CD4-positive, CD25-positive, alpha-beta regulatory T cell (primary cell): Measurements from ENCODE around the gene HRNR. TPM values are rescaled to one million over a fixed set of nuclear protein-coding genes. Genes with fewer than 3 reads are reported as not detected.
"Not testable (repeated sequence)": the region's sequence is repeated elsewhere in the genome, so short reads cannot be mapped to it uniquely, and the experiment has no call there.

Experiments used
- ATAC-seq, 2 donors: fragments of 150-1000 bp; cut with Tn5 transposase; one replicate each; pipeline ENCODE4 v1.10.0; 2021; ENCODE audit warnings: low read depth in 2 of 2, moderate number of reproducible peaks in 2 of 2, moderate library complexity in 1 of 2
- DNase-seq, 3 donors: peaks; one replicate each; pipeline versions ENCODE4 v3.0.0 to v3.0.0-alpha.2; 2012 to 2022; ENCODE audit warnings: mixed read lengths in 1 of 3
- H3K27ac ChIP-seq: one replicate; pipeline ENCODE4 v1.7.0; 2013; ENCODE audit warnings: mild to moderate bottlenecking, low read length; ENCODE audit not compliant: insufficient read depth, poor library complexity, severe bottlenecking
- H3K27me3 ChIP-seq: one replicate; pipeline ENCODE4 v1.7.0; 2013; ENCODE audit warnings: low read length; ENCODE audit not compliant: control insufficient read depth, insufficient read depth
- H3K36me3 ChIP-seq: one replicate; pipeline ENCODE4 v1.7.0; 2013; ENCODE audit warnings: mild to moderate bottlenecking, low read length, moderate library complexity; ENCODE audit not compliant: control insufficient read depth, insufficient read depth
- H3K4me1 ChIP-seq: 2 replicates; pipeline ENCODE4 v1.7.0; 2013; ENCODE audit warnings: mild to moderate bottlenecking, low read length; ENCODE audit not compliant: insufficient read depth, control insufficient read depth, poor library complexity, severe bottlenecking
- H3K4me3 ChIP-seq: one replicate; pipeline ENCODE4 v1.7.0; 2013; ENCODE audit warnings: low read depth, mild to moderate bottlenecking, low read length, moderate library complexity
- H3K9me3 ChIP-seq, 2 experiments: 1 replicate in 1 of 2; 2 replicates in 1 of 2; pipeline ENCODE4 v1.7.0; 2013; ENCODE audit warnings: low read length in 2 of 2, mild to moderate bottlenecking in 1 of 2, moderate library complexity in 1 of 2; ENCODE audit not compliant: control insufficient read depth in 2 of 2
- H3K27ac Mint-ChIP-seq, 3 donors: one replicate each; pipeline ENCODE4 v1.8.0; 2020 to 2022; ENCODE audit warnings: mild to moderate bottlenecking in 3 of 3, mixed read lengths in 3 of 3, moderate library complexity in 2 of 3
- H3K27me3 Mint-ChIP-seq: one replicate; pipeline ENCODE4 v1.8.0; 2022; ENCODE audit warnings: mild to moderate bottlenecking, mixed read lengths
- H3K36me3 Mint-ChIP-seq: one replicate; pipeline ENCODE4 v1.8.0; 2020; ENCODE audit warnings: mixed read lengths
- H3K4me1 Mint-ChIP-seq, 4 donors: one replicate each; pipeline ENCODE4 v1.8.0; 2020 to 2022; ENCODE audit warnings: mixed read lengths in 4 of 4, mild to moderate bottlenecking in 1 of 4
- H3K4me3 Mint-ChIP-seq, 4 donors: one replicate each; pipeline ENCODE4 v1.8.0; 2020 to 2022; ENCODE audit warnings: mild to moderate bottlenecking in 4 of 4, mixed read lengths in 4 of 4, moderate library complexity in 3 of 4
- H3K9me3 Mint-ChIP-seq, 7 donors: one replicate each; pipeline ENCODE4 v1.8.0; 2020 to 2022; ENCODE audit warnings: mixed read lengths in 7 of 7, mild to moderate bottlenecking in 3 of 7, moderate library complexity in 2 of 7
- polyA plus RNA-seq, 4 donors: library from polyadenylated mRNA; unstranded; fragments of 300-500 nt; fragmentation: Illumina TruSeq; gene quantifications; one replicate each; pipeline ENCODE4 v1.2.3, GENCODE V29; 2021
- total RNA-seq: library from RNA; stranded (reverse); gene quantifications from one replicate; pipeline ENCODE4 v1.2.3, GENCODE V29; 2022

The HRNR gene
- total and polyA plus RNA-seq, 5 donors from 2014 or later: not detected

DNA sequence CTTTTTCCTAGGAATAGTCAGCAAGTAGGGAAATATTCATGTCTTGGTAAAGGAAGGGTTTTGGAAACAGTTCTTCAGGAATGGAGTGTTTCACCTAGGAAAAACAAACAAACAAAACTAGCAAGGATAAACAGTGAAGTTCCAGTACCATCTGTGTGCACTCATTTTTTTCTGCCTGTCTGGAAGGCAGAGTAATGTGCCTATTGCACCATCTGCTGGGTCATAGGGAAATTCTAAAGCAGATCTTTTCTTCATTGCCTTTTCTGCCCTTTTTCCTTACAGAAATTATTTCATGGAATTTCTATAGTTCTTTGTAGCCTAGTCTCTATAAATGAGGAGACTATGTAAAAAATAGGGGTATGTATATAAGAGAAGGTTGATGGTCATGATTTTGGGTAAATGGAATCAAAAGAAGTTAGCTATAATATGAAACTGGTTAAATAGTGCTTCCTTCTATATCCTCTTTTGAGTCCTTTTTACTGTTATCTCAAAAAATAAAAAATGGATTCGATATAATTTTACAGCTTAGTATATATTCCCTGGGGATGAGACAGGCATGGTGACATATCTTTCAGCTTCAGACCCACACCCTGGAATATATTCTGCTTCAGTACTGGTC is 3.4 kb upstream of the HRNR start:
- Histone ChIP-seq H3K9me3 (no peaks in the 10 kb centered on the region), H3K4me1 (no peaks in the 10 kb centered on the region), H3K27ac (no peak overlapping the region), H3K36me3 (no peaks in the 10 kb centered on the region), H3K4me3 (no peak overlapping the region), H3K27me3 (peaks cover 26% of the 10 kb centered on the region)
- H3K27me3 Mint-ChIP-seq: peaks cover 8% of the 10 kb centered on the region
- no peak overlapping the region for H3K4me3 Mint-ChIP-seq
- DNase-seq: no peak
- no peak overlapping the region for H3K27ac Mint-ChIP-seq
- H3K9me3 Mint-ChIP-seq: peaks cover 0 to 3% (median 0%) of the 10 kb centered on the region in 7 donors
- no peak for ATAC-seq
- H3K36me3 Mint-ChIP-seq: no peaks in the 10 kb centered on the region
- H3K4me1 Mint-ChIP-seq: no peaks in the 10 kb centered on the region

DNA sequence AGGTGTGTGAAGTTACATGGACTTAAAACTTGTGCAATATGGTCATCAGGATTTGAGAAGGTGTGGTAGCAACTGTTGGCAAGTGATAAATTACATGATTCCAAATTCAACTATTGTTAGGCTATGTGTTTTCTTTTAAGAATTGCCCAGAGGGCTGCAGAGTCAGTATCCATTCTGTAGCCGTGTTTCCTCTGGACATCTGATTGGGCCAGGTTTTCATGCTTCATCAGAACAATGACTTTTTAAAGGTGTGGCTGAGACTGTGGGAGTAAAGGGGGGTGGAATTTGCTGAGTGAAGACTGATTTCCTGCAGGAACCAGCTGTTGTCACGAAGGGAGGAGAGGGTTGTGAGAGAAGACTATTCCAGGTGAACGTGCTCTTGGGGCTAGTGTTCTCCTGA is 1.7 kb upstream of the HRNR start:
- H3K27ac ChIP-seq: no peak overlapping the region
- ATAC-seq (no peak), DNase-seq (no peak)
- no peak overlapping the region for H3K4me3 ChIP-seq
- no peak overlapping the region for H3K27ac Mint-ChIP-seq
- H3K9me3 Mint-ChIP-seq: peaks cover 0 to 2% (median 0%) of the 10 kb centered on the region in 7 donors
- no peaks in the 10 kb centered on the region for H3K4me1 ChIP-seq
- no peak overlapping the region for H3K4me3 Mint-ChIP-seq
- H3K27me3 Mint-ChIP-seq: peaks cover 7% of the 10 kb centered on the region
- H3K4me1 Mint-ChIP-seq: no peaks in the 10 kb centered on the region
- no peaks in the 10 kb centered on the region for H3K36me3 ChIP-seq
- H3K9me3 ChIP-seq: no peaks in the 10 kb centered on the region
- H3K36me3 Mint-ChIP-seq: no peaks in the 10 kb centered on the region
- H3K27me3 ChIP-seq: peaks cover 26% of the 10 kb centered on the region

DNA sequence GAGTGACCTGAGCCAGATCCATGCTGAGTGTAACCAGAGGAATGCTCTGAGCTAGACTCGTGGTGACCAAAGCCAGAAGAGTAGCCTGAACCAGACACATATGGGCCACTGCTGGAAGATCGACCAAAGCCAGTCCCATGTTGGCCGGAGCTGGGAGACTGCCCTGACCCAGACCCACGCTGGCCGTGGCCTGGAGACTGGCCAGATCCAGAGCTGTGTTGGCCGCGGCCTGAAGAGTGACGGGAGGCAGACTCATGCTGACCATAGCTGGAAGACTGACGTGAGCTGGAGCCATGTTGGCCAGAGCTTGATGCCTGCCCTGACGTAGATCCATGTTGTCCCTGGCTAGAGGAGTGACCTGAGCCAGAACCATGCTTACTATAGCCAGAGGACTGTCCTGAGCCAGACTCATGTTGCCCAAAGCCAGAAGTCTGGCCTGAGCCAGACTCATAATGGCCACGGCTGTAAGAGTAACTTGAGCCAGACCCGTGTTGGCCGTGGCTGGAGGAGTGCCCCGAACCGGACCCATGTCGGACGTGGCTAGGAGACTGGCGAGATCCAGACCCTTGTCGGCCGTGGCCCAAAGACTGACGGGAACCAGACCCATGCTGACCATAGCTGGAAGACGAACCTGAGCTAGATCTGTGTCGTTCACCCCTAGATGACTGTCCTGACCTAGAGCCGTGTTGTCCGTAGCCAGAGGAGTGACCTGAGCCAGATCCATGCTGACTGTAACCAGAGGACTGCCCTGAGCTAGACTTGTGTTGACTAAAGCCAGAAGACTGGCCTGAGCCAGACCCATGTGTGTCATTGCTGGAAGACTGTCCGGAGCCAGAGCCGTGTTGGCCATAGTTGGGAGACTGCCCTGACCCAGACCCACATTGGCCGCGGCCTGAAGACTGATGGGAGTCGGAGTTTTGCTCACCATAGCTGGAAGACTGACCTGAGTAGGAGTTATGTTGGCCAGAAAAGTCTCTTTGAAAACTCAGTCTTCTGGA is 3.5 kb downstream of the HRNR start:
- H3K4me1 Mint-ChIP-seq: no peaks in the 10 kb centered on the region
- DNase-seq (no peak), ATAC-seq (no peak)
- H3K36me3 ChIP-seq: no peaks in the 10 kb centered on the region
- H3K9me3 Mint-ChIP-seq: peaks cover 0 to 9% (median 0%) of the 10 kb centered on the region in 7 donors
- H3K27ac Mint-ChIP-seq: no peak overlapping the region
- no peak overlapping the region for H3K4me3 Mint-ChIP-seq
- H3K36me3 Mint-ChIP-seq: no peaks in the 10 kb centered on the region
- peaks cover 7% of the 10 kb centered on the region for H3K27me3 Mint-ChIP-seq
- H3K4me3 ChIP-seq: no peak overlapping the region
- H3K27ac ChIP-seq: no peak overlapping the region
- H3K27me3 ChIP-seq: peaks cover 10% of the 10 kb centered on the region
- H3K4me1 ChIP-seq: no peaks in the 10 kb centered on the region
- peaks cover 0 to 5% of the 10 kb centered on the region in 2 experiments for H3K9me3 ChIP-seq

DNA sequence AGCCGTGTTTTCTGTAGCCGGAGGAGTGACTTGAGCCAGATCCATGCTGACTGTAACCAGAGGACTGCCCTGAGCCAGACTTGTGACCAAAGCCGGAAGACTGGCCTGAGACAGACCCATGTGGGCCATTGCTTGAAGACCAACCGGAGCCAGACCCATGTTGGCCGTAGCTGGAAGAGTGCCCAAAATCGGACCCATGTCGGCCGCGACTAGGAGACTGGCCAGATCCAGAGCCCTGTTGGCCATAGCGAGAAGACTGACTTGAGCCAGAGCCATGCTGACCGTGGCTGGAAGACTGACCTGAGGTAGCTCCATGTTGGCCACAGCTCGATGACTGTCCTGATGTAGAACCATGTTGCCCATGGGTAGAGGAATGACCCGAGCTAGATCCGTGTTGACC is 4.6 kb downstream of the HRNR start:
- H3K27me3 Mint-ChIP-seq, DNase-seq, H3K4me1 Mint-ChIP-seq, H3K9me3 ChIP-seq, H3K36me3 ChIP-seq, H3K36me3 Mint-ChIP-seq, H3K27ac Mint-ChIP-seq, ATAC-seq, H3K27ac ChIP-seq, H3K4me3 ChIP-seq, H3K27me3 ChIP-seq, H3K4me3 Mint-ChIP-seq, H3K4me1 ChIP-seq, H3K9me3 Mint-ChIP-seq: not testable (repeated sequence)

DNA sequence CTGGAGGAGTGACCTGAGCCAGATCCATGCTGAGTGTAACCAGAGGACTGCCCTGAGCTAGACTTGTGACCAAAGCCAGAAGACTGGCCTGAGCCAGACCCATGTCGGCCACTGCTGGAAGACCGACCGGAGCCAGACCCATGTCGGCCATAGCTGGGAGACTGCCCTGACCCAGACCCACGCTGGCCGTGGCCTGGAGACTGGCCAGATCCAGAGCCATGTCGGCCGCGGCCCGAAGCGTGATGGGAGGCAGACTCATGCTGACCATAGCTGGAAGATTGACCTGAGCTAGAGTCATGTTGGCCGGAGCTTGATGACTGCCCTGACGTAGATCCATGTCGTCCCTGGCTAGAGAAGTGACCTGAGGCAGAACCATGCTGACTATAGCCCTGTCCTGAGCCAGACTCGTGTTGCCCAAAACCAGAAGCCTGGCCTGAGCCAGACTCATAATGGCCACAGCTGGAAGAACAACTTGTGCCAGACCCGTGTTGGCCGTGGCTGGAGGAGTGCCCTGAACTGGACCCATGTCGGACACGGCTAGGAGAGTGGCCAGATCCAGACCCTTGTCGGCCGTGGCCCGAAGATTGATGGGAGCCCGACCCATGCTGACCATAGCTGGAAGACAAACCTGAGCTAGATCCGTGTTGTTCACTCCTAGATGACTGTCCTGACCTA is 5.1 kb downstream of the HRNR start:
- Mint-ChIP-seq H3K4me1 (no peaks in the 10 kb centered on the region), H3K4me3 (no peak overlapping the region), H3K36me3 (no peaks in the 10 kb centered on the region), H3K9me3 (peaks cover 0 to 9% (median 0%) of the 10 kb centered on the region in 7 donors), H3K27ac (no peak overlapping the region), H3K27me3 (peaks cover 7% of the 10 kb centered on the region)
- no peak overlapping the region for H3K27ac ChIP-seq
- no peaks in the 10 kb centered on the region for H3K36me3 ChIP-seq
- ATAC-seq (no peak), DNase-seq (no peak)
- H3K4me1 ChIP-seq: no peaks in the 10 kb centered on the region
- H3K4me3 ChIP-seq: no peak overlapping the region
- peaks cover 0 to 6% of the 10 kb centered on the region in 2 experiments for H3K9me3 ChIP-seq
- H3K27me3 ChIP-seq: peaks cover 4% of the 10 kb centered on the region

DNA sequence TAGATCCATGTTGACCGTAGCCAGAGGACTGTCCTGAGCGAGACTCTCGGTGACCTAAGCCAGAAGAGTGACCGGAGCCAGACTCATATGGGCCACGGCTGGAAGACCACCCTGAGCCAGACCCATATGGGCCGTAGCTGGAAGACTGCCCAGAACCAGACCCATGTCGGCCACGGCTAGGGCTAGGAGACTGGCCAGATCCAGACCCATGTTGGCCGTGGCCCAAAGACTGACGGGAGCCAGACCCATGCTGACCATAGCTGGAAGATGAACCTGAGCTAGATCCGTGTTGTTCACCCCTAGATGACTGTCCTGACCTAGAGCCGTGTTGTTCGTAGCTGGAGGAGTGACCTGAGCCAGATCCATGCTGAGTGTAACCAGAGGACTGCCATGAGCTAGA is 8.4 kb downstream of the HRNR start:
- not testable (repeated sequence) for H3K9me3 ChIP-seq, H3K9me3 Mint-ChIP-seq, H3K27ac ChIP-seq, ATAC-seq, H3K36me3 Mint-ChIP-seq, H3K27ac Mint-ChIP-seq, H3K4me3 ChIP-seq, H3K4me3 Mint-ChIP-seq, H3K27me3 ChIP-seq, H3K27me3 Mint-ChIP-seq, H3K4me1 ChIP-seq, H3K4me1 Mint-ChIP-seq, H3K36me3 ChIP-seq
- peak in 2 of 3 donors; percentile 22 to 26 for DNase-seq

DNA sequence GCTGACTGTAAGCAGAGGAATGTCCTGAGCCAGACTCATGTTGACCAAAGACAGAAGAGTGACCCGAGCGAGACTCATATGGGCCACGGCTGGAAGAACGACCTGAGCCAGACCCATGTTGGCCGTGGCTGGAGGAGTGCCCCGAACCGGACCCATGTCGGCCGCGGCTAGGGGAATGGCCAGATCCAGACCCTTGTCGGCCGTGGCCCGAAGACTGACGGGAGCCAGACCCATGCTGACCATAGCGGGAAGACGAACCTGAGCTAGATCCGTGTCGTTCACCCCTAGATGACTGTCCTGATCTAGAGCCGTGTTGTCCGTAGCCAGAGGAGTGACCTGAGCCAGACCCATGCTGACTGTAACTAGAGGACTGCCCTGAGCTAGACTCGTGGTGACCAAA is 9.1 kb downstream of the HRNR start:
- not testable (repeated sequence) for H3K9me3 Mint-ChIP-seq, H3K27ac ChIP-seq, H3K9me3 ChIP-seq, H3K27me3 Mint-ChIP-seq, H3K36me3 ChIP-seq, H3K4me3 ChIP-seq, ATAC-seq, H3K36me3 Mint-ChIP-seq, H3K4me3 Mint-ChIP-seq, H3K4me1 ChIP-seq, H3K27me3 ChIP-seq, H3K27ac Mint-ChIP-seq, H3K4me1 Mint-ChIP-seq
- peak in 1 of 3 donors; percentile 23 for DNase-seq
